Fibroblast of skin of left quadriceps (primary cell): ENCODE results near the gene HAAO.

Source experiments
- DNase-seq, 2 experiments: peaks; one replicate each; pipeline ENCODE4 v3.0.0-alpha.2; 2013; ENCODE audit warnings: low read depth in 2 of 2

Gene HAAO

GRCh38 chr2:42813763-42814162 lies 21.4 kb upstream of the HAAO start:
- no peak for DNase-seq

- no peak for DNase-seq
These were observed 20.6 kb upstream of the HAAO start for GRCh38 chr2:42812899-42813479.

DNA sequence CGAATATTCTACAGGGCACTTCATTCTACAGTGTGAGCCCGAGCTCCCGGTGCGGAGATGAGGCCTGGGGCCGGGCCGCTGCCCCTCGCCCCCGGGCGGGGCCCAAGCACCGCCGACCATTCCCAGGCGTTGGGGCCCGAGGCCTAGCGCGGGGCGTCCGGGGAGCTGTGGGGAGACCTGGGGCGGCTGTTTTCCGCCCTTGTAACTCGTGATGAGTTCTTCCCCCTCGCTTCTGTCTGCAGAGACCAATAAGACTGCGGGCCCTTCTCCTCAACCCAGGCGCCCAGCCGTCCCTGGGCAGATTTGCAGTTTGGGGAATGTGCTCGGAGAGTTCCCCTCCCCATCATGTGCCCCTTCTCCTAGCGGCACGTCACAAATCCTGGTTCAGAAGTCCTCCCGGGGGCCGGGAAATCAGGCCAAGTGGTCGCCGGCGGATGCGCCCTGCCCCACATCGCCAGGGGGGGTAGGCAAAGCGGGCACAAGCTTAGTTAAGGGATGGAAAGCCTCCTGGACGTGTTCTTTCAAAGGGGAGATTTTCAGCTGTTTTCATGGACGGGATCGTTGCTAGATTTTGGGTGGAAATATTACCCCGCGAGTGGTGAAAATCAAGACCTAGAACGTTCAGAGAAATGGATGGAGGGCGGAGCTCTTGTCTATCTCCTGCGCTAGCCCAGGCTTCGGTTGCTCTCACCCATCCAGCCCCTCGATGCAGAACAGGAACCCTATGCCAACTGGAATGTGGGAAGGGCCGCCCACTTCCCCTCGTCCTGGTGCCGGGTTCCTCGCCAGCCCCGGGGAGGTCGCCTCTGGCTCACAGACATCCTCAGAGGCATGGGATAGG lies 18.8 kb upstream of the HAAO start:
- DNase-seq: no peak

DNA sequence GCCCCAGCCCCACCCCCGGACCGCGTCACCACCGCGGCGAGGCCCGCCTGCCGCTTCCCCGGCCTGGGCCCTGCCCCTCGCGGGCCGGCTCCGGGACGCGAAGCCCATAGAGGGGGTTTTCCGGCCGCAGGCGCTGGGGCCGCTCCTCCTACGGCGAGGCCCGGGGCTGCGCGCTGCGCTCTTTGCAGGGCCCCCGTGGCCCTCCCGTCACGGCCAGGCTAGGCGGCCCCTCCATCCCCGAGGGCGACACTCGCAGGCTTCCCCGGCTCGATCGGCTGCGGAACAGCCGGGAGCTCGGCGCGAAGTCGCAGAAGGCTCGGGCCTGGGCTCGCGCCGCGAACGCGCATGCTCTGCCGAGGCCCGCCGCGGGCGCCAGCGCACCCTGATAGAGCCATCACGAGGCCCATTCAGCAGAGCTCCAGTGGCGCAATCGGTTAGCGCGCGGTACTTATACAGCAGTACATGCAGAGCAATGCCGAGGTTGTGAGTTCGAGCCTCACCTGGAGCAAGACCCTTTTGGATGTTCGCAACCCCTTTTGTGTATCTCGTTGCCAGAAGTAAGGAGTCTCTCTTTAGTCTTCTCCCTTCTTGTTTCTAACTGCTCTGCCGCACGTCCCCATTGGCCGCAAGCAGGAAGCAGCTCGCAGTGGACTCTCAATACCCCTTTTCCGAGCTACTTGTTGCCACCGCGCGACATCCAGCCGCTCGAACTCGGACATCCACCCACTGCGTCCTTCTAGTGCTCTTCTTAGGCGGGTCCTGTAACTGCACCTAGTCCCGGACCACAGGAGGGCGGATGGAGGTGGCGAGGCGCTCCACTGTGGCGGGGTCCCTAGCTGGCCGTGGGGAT lies 18.0 kb upstream of the HAAO start:
- DNase-seq: peak; percentile 90

- peak; percentile 44 to 45 for DNase-seq
These were observed 17.4 kb upstream of the HAAO start for GRCh38 chr2:42809819-42810120.

GRCh38 chr2:42809131-42809818 lies 16.9 kb upstream of the HAAO start:
- DNase-seq: no peak

DNA sequence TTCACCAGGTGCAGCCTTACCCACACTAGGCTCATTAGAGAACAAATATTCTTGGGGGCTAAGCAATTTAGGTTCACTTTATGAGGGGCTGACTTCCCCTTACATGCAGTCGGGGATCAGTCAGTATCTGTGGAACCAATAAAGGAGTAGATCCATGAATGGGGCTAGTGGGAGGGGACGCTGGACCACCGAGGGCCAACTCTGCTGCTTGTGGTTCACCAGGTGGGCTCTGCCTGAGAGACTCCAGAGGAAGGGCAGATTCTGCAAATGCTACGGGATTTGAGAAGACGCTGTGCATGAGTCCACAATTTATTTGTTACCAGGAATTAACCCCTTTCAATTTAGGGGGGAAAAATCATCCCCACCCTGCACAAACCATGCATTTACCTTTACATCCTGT lies 15.9 kb upstream of the HAAO start:
- no peak for DNase-seq

DNA sequence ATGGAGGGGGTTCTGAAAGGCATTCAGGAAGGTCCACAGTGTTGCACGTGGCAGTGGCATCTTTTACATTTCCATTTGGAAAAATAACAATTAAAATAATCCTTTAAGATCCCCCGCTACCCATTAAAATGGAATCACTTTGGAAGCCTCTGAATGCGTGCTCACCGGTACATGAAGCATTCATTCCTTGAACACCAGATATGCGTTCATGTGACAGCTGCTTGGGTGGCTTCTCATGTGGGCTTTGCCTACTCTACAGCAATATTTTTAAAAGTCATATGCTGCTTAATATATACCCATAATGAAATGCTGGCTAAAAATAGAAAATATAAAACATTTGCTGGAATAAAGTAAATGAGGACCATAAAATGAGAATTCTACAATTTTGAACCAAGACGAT lies 14.4 kb upstream of the HAAO start:
- no peak for DNase-seq

- DNase-seq: no peak
These were observed 12.5 kb upstream of the HAAO start for GRCh38 chr2:42804891-42805290.

DNA sequence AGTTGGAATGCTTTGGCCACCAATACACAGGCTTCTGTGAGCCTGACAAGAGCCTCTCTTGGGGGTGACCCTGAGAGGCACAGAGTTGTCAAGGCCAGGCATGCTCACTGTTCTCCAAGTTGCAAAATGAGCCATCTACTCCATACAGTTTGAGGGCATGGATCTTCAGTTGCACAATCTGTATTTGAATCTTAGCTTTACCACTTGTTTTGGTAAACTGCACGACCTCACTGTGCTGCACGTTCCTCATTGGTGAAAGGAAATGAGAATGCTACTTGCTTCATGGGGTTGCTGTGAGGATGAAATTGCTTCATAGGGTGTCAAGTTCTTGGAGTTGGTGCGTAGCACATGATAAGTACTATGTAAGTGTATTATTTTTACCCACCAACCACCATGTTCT lies 12.0 kb upstream of the HAAO start:
- no peak for DNase-seq

GRCh38 chr2:42802150-42802549 lies 9.8 kb upstream of the HAAO start:
- no peak for DNase-seq

- no peak for DNase-seq
These were observed 9.0 kb upstream of the HAAO start for GRCh38 chr2:42801381-42801780.

DNA sequence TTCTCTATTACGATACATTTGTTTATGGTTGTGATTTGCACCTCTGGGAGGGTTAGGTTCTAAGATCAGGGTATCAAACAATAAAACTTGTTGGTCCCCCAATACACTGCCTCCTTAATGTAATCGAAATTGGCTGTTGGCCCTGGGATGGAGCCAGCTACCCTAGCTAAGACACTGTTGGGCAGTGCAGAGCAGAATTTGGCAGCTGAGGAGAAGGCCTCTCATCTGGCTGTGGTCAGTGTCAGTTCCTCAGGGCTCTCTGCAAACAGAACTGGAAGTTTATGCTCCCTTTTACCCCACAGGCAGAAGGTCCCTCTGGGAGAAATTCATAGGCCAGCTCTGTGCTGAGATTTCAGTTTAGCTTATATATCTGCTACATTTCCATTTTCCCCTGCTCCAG lies 8.6 kb upstream of the HAAO start:
- DNase-seq: no peak

GRCh38 chr2:42800461-42800962 lies 8.1 kb upstream of the HAAO start:
- no peak for DNase-seq

DNA sequence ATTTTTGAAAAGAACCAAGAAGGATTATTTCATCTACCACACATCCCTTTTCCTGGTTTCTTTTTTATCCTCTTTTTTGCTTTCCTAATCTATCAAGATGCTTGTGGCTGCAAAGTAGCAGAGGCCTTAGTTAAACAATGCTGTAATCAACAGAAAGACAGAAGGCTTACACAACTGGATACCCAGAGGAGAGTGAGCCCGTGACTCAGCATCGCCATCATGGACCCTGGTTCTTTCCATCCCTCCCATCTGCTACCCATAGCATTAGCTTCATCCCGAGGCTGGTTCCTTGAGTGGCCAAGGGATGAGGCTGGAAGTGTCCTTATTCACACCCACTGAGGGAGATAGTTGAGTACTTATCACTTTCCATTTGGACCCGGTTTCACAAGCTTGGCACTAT lies 7.5 kb upstream of the HAAO start:
- no peak for DNase-seq

DNA sequence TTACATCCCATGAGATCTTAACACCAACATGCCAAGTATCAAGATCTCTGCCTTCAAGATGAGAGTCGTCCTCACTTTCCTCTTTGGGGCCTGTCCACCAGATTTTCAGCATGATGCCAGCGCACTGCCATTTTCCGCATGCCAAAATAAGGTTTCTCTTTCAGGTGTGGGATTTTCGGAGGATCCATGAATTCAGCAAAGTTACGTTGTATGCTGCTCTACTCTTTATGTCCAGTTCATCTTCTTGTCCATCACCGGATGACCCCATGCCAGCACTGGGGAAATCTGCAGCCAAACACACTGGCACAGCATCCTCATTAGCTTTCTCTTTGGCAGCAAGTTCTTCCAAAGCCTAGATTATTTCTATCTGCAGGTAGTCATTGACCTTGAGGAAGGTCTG lies 4.9 kb upstream of the HAAO start:
- DNase-seq: no peak

GRCh38 chr2:42796427-42797248 lies 4.3 kb upstream of the HAAO start:
- DNase-seq: no peak

GRCh38 chr2:42795841-42796301 lies 3.5 kb upstream of the HAAO start:
- DNase-seq: no peak

- no peak for DNase-seq
These were observed 2.9 kb upstream of the HAAO start for GRCh38 chr2:42795275-42795674.

GRCh38 chr2:42794271-42795046 lies 2.1 kb upstream of the HAAO start:
- no peak for DNase-seq
